CMK (cell line): ENCODE measurements around the gene MVD.
A peak's percentile ranks its signal among the peaks of the same experiment; 100 is the strongest.

ENCODE experiments used
- DNase-seq: peaks from one replicate; pipeline ENCODE4 v3.0.0-alpha.2; 2010; ENCODE audit warnings: low read depth

Gene MVD, protein sequence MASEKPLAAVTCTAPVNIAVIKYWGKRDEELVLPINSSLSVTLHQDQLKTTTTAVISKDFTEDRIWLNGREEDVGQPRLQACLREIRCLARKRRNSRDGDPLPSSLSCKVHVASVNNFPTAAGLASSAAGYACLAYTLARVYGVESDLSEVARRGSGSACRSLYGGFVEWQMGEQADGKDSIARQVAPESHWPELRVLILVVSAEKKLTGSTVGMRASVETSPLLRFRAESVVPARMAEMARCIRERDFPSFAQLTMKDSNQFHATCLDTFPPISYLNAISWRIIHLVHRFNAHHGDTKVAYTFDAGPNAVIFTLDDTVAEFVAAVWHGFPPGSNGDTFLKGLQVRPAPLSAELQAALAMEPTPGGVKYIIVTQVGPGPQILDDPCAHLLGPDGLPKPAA

GRCh38 chr16:88662843-88663606 lies at the start of gene MVD:
TSS of gene MVD (minus strand) at chr16:88663091. CDS start at chr16:88663080, 11 bp downstream.
- DNase-seq = peak; percentile 98

DNA sequence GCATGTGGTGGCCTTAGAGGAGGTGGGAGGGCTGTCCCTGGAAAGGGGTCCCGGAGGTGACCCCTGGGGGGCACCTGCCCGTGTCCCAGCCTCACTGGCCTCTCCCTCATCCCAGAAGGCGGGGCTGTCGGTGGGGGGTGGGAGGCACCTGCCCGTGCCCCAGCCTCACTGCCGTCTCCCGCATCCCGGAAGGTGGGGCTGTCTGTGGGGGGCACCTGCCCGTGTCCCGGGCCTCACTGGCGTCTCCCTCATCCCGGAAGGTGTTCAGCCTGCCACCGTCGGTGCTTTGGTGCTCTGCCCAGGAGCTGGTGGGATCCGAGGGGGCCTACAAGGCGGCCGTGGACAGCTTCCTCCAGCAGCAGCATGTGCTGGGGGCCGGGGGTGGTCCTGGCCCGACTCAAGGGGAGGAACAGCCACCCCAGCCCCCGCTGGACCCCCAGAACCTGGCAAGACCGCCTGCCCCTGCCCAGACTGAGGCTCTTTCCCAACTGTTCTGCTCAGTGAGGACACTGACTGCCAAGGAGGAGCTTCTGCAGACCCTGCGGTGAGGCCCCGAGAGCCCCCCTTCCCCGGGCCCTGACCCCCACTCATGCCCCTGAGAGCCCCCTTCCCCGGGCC lies 49.6 kb upstream of the MVD start:
- DNase-seq = no peak

DNA sequence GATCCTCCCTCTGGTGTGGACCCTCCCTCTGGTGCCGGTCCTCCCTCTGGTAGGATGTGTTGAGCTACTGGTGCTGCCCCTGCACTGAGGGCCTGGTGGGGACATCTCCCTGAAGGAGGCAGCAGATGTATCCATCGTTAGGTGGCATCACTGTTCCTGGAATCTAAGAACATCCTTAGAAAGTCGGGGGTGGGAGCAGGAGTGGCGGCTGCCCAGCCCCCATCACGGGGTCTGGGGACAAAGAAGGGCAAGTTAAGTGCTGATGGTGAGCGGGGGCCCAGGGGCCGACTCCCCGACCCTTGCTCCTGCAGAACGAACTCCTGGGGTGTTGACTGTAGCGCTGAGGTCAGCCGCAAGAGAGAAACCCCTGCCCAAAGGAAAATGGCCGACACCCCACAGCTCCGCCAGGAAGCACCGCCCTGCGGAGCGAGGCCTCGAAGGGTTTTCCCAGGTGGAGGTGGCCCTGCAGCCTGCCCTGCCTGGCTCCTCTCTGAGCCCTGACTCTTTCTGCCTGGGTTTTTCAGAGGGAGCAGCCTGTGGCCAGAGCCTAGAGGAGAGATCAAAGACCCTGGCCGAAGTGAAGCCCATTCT lies 49.0 kb upstream of the MVD start:
- DNase-seq = no peak

DNA sequence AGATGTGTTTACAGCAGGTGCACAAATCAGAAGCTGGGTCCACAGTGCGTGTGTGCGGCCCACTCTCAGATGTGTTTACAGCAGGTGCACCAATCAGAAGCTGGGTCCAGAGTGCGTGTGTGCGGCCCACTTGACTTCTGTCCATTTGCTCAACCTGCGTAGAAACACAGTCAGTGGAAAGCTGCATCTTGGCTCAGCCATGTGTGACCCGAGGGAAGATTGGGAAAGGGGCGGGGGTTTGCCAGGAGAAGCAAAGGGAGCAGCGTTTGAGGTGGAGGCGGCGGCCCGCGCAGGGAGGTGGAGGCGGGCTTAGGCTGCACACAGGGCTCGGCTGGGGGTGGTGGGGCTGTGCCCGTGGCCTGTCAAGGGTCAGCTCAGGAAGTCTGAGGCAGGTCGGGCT lies 47.7 kb upstream of the MVD start:
- no peak for DNase-seq

GRCh38 chr16:88706965-88707826 lies 44.3 kb upstream of the MVD start:
- no peak for DNase-seq

DNA sequence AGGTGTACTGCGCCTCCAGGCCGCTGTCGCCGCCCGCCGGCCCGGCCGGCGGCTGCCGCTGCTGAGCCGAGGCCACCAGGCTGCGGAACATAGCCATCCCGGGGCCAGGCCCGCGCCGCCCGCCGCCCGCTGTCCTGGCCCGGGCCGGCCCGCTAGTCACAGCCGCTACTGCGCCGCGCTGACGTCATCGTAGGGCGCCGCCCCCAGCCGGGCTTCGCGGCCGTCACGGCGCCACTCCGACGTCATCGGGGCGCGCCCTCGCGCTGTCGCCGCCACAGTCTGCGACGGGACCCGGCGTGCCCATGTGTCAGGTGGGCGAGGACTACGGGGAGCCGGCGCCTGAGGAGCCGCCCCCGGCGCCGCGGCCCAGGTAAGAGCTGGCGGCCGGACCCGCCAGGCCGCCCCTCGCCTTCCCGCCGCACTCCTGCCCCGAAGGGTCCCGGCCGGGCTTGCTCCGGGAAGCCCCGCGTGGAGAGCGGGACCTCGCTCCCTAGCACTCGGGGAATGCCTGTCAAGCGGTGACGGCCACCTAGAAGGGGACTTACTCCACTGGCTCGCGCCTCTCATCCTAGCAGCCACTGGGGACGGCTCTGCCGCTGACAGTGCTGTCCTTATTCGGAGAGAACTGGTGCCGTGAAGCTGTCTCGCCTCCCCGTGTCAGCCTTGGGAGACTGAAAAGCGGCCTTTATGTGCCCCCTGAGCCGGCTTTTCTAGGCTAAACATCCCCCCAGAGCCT lies 43.5 kb upstream of the MVD start, which contains the start of the genes CTU2 and RNF166:
Gene CTU2 (plus strand): TSS at position 275 of the 736 bp plus-strand sequence. CDS start 28 bp downstream, at position 303.
Gene RNF166 (minus strand): TSS at position 180 of the 736 bp plus-strand sequence. CDS start 83 bp downstream, at position 97.
- DNase-seq = no peak

GRCh38 chr16:88705801-88706228 lies 42.9 kb upstream of the MVD start:
- DNase-seq = no peak

DNA sequence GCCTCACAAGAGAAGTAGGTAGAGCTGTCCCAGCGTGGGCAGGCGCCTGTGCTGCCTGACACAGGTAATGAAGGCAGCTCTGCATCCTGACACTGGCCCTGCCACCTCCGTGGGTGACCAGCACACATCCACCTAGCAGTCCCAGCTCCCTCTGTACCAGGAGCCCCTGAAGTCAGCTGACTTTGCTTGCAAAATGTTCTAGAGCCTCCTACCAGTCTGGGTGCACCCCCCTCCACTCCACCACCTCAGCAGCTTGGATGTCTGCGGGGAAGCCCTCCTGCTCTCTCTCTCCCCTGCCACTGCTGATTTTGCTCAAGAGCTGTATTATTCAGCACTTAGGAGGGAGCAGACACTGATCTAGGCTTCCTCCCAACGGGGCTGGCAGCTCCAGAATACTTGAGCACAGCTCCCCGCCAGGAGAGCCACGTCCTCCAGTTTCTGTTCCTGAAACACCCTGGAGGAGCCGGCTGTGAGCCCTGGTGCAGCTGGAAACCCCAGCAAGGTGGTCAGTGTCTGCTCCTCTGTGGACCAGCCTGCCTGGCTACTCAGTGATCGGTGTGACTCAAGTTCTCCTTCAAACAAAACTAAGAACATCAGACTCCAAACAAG lies 42.3 kb upstream of the MVD start:
- no peak for DNase-seq

DNA sequence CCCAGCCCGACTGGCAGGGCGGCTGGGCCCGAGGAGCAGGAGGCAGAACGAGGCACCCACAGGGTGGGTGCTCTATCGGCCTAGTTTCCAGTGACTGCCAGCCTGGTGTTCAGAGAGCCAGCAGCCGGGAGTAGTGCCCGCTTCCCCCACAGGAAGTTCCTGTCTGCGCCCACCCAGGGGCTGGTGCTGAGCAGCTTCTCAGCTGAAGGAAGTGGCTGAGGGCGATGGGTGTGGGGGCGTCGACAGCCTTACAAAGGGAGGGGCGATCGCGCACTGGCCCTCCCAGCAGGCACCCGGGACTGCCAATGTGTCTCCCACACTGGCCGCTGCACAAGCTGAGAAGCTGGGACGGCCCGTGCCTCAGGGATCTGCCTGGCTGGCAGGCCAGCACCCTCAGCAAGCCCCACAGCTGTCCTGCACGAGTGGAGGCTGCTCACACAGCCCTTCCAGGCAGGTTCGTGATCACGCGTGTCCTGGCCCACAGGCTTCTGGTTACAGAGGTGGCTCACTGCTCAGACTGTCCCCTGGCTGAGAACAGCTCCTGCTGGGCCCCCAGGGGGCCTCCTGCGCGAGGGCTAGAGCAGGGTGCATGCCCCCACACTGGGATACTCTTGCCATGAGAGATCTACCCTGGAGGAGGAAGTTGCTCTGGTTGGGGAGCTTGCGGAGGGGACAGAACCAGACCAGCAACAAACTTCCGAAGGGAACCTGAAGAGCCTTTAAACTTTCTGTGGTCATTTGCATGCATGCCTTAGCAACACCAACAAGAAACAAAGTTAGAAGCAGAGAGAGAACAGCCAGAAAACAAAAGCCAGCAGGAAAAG lies 40.8 kb upstream of the MVD start:
- DNase-seq = peak; percentile 82

DNA sequence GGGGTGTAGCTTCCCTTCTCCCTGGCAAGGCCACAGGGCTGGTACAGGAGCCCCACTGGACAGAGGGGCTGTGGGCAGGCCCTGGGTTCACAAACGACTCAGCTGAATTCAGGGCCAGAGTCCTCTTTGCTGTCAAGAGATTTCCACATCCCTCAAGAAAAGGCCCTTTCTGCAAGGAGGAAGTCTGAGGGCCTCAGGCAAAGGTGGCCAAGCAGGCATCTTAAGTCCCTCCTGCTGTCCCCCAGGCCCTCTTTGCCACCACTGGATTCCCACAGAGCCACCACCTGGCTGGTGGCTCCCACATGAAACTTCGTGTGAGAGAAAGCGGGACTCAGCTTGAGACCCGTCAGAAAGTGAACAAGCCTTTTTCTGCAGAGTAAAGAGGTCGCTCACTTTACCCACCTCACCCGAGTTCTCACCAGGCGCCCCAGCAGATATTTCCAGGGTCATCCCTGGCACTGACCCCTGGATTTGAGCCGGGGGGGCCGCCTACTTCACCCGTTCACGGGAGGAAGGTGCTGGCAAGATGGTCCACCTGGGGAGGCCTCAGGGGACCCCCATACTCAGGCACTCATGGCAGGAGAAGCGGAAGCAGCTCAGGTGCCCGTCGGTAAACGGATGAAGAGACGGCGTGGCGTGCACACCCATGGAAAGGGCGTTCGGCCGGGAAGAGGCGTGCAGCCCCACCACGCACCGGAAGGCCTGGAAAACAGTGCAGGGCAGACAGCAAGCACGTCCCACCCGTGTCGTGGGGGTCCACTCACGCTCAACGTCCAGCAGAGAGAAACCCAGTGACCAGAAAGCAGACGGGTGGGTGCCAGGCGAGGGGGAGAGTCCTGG lies 39.7 kb upstream of the MVD start:
- no peak for DNase-seq

- DNase-seq = no peak
Observed at GRCh38 chr16:88701581-88702370, 38.9 kb upstream of the MVD start.

DNA sequence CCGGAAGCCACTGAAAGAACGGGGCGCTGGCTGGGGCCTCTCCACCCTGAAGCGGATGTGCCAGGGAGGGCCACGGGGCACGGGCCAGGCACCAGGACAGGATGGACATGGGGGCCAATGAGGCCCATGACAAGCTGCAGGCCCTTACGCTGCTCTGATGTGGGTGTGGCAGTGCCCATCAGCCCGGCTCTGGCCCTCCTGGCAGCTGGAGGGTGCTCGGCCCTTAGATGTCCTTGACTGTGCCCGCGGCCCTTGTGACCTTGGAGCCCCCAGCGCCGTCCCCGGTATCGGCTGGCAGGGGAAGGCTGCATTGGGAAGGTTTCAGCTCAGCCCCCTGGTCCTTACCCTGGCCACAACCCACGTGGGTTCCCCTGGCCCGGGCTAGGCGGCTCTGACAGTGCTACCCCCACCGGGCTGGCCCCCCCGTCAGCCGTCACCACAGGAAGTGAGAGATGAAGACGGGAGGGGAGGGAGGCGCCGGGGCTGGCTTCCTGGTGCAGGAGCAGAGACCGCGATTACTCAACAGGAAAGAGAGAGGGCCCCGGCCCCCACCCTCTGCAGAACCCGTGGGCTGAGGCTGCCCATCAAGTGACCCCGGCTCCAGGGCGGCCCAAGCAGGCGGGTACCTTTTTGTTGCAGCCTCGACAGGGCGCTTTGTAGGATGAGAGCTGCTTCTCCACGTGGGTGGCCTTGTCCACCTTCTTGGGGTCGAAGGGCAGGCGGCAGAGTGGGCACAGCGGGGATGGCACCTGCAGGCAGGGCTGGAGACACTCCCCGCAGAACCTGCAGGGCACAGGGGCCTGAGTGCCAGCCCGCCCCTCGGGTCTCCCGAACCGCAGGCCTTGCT lies 38.0 kb upstream of the MVD start:
- peak; percentile 97 for DNase-seq

DNA sequence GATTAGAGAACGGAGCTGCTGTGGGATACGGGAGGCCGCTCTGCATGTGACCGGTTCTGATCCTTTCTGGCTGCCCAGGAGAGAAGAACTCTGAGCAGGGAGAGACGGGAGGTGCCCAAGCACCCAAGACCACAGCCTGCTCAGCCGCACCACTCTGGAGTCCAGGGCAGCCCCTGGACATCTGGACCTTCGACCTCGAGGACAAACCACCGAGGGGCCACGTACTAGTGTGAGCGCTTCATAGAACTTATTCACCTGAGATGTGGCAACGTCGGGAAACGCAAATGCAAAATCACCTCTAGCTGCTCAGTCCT lies 37.4 kb upstream of the MVD start:
- DNase-seq = no peak

DNA sequence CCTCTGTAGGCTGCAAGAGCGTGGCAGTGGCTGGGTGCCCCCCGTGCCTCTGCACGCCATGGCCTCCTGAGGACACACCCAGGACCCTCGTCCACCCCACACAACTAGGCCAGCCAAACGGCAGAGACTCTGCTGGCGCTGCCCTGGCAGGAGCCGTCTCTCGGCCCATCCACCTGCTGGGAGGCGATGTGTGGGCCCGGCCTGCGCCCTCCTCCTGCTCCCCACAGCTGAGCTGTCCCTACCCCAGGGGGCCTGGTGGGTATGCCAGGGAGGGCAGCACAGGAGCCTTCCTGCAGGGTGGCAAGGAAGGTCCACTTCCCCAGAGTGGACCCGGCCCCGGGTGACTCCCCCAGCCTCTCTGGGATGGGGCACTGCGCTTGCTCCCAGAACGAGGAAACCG lies 36.3 kb upstream of the MVD start:
- no peak for DNase-seq

GRCh38 chr16:88698646-88699045 lies 35.8 kb upstream of the MVD start:
- no peak for DNase-seq

GRCh38 chr16:88697831-88698615 lies 35.1 kb upstream of the MVD start:
- no peak for DNase-seq
